HG03159 (cell line): ENCODE data around the gene TSPAN11.
"Not testable (repeated sequence)": the region's sequence is repeated elsewhere in the genome, so short reads cannot be mapped to it uniquely, and the experiment has no call there.

Experiments used
- ATAC-seq: cut with Tn5 transposase; IDR thresholded peaks from one replicate; pipeline ENCODE4 v1.9.1; 2021; ENCODE audit warnings: mild to moderate bottlenecking, moderate library complexity; ENCODE audit not compliant: unreplicated experiment

Gene TSPAN11

DNA sequence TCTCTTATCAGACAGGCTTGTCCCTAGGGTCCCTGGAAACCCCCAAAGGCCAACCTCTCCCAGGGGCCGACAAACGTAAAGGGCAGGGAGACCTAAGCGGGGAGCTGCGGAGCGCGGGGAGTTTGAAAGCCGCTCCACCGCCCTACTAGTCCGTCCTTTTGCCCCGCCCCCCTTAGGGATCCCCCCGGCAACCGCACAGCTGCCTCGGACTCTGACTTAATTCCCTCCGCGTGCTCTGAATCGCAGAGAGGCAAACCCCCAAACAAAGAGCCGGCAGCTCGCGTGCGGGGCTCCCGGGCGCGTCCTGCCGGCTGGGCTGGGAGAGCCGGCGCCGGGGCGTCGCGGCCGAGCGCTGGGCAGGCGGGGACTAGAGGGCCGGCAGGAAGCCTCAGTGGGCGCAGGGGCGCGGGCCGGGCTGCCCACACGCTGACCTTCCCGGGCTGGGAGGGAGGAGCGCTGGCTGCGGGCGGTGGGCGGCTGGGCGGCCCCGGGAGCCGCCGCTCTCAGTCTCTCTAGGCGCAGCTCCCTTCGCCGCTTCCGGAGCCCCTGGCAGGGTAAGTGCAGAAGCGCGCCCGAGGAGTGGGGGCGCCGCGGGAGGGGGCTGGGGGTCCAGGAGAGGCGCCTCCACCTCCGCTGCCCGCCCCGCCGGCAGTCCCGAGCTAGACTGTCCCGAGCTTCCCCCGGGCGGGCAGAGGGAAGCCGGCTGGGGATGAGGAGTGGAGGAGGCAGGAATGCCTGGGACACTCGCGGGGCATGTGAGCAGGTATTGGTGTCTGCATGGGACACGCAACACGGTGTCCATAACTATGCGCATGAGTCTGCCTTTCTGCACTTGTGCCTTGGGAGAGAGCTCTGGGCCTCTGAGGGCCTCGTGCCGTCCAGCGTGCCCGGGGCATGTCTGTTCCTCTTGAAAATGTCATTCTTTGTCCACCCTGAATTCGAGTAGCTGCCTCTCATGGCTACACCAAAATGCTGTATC is at the start of gene TSPAN11:
Gene TSPAN11, plus strand, starts transcription at position 506 of the 979 bp plus-strand sequence. CDS start 27,244 bp downstream, outside the sequence.
- ATAC-seq, result no peak

DNA sequence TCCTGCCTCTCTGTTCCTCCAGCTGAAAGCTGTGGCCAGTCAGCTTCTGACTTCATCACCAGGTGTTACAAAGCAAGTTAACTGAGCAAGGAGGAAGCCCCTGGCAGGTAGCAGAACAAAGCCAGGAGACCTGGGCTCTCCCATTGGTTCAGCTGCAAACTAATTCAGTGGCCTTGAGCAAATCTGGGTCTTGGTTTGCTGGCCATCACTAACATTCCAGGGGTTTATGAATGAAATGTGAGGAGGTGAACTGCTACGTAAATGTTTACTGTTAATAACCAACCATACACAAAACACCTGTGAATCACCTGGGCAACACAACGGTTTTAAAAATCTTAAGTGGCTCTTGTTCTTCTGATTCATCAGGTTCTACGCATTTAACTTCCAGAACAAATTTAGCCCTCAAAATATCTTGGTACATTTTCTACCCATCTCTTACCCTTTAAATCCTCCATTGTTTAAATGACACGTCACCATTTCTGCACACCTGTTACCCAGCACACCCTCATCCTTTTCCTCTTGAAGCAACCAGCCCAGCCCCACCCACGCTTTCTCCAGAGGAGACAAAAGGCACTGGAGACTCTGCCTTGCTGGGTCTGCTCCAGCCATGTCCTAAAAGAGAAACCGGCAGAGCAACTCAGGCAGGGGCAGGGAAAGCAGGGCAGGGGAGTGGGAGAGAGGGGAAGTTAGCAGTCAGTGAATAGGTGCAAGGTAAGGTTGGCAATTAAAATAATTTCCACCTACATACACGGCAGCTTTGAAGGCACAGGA is 49.3 kb upstream of the TSPAN11 start:
- ATAC-seq, result no peak

DNA sequence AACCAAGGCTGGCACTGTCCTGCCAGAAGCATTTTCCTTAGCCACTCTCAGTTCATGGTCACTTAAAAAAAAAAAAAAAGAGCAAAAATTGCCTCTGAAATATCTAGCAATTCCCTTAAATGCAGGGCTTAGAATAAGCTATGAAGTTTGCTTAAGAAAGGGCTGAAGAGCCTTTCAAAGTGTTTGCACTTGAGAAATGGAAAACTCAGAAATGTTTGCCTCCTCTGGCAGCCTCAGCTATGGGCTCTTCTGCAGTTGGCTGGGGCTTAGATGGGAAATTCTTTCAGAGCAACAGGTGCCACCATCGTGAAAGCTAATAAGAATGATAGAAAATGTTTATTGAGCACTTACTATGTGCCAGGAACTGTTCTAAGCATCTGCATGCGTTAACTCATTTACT is 48.5 kb upstream of the TSPAN11 start:
- ATAC-seq, result no peak

DNA sequence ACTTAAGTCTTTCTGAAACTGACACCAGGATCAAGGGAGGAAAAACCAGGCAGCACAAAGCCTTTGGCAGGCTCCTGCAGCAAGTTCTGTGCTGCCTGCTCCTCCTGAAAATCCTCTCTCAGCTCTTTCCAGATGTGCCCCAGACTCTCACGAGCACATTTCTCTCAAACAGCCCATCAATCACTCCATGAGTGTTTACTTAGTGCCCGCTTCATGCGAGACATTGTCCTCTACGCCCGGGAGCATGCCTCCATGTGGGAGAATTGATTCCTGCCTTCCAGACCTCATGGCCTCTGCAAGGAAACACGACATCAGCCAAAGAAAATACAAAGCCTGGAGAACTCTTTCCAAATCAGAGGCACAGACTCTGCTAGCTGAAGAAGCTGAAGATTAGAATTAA is 46.5 kb upstream of the TSPAN11 start:
- ATAC-seq, result no peak

DNA sequence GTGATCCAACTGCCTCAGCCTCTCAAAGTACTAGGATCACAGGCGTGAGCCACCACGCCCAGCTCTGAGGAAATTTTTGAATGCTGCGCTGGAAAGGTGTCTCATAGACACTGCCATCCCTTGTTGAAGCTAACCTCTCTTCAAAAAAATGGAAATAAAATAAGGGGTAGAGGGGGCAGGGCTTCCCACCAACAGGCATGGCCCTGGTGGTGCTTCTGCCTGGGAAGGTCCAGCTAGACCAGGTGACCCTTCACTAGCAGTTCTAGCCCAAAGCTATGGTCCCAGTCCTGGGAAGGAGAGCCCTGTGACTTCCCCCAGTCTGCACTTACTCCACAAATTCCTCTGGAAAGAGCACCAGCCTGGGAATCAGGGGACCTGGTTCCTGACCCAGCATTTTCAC is 45.7 kb upstream of the TSPAN11 start:
- ATAC-seq, result no peak

- ATAC-seq, result no peak
Measured at GRCh38 chr12:30882706-30883105, 43.8 kb upstream of the TSPAN11 start.

DNA sequence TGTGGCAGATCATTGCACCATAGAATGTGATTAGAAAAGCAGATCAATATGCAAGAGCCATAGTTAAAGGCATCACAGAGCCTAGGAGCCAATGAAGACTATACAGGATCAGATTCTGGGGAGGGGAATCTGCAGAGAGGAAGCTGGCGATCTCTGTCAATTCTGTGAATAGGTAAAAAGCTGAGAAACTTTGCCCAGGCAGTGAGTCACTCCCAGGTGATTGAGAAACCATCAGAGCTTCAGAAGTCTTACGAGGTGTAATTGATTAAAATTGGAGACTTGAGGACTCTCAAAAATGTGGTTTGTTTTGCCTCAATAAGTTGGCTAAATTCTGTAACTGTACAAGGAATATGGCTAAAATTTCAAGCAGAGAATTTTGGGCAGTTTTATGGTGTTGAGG is 41.7 kb upstream of the TSPAN11 start:
- ATAC-seq, result no peak

DNA sequence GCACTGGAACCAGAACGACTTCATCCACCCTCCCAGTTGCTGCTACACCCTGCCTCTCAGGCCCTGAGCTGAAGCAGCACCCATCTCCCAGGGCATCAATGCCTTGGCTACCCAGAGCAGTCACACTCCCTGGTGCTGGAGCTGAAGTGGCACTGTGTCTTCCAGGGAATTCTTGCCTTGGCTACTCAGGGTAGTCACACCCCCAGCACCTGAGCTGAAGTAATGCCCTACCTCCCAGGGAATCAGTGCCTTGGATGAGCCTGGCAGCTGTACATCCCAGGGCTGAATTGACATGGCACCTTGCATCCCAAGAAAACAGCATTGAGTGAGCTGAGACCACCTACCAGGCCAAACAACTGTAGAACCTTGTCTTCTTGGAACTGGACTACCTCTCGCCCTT is 41.2 kb upstream of the TSPAN11 start:
- ATAC-seq, result no peak

- ATAC-seq, result no peak
Measured at GRCh38 chr12:30887226-30887625, 39.3 kb upstream of the TSPAN11 start.

DNA sequence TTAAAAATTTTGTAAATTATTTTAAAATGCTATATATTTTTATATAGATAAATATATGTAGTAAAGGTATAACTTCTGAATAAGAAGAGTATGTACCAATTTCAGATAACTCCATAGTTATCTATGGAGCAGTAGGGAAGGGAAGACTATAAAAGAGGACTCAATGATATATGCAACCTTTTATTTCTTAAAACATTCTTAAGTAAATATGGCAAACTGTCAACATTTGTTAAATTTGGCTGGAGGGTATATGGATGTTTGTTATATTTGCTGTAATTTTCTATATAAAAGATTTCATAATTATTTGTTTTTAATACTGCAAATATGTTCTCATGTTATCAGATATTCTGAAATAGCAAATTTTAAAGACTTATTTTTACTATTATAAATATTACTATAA is 38.3 kb upstream of the TSPAN11 start:
- ATAC-seq, result no peak

DNA sequence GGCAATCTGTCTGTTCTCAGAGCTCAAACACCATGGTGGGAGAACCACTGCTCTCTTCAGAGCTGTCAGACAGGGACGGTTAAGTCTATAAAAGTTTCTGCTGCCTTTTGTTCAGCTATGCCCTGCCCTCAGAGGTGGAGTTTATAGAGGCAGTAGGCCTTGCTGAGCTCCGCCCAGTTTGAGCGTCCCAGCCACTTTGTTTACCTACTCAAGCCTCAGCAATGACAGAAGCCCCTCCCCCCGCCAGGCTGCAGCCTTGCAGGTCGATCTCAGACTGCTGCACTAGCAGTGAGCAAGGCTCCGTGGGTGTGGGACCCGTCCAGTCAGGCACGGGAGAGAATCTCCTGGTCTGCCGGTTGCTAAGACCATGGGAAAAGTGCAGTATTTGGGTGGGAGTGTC is 32.0 kb upstream of the TSPAN11 start:
- ATAC-seq, result not testable (repeated sequence)

DNA sequence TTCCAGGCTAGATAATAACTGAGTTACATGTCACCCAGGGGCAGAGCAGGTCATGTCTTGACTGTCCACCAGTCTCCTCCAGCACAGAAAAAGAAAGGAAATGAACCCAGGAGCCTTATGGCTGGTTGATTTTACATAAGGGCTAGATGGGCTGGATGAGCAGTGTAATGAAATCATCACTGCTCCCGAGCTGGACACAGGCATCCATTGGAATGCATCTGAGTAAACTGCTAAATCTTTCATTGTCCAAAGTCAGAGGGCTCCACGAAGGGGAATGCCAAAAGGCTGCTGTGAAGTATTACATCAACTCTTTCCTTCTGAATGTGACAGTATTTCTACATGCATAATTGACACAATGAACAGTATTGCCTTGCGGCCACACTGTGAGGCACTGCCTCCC is 30.1 kb upstream of the TSPAN11 start:
- no peak for ATAC-seq

- ATAC-seq, result no peak
Measured at GRCh38 chr12:30898846-30899245, 27.7 kb upstream of the TSPAN11 start.

- ATAC-seq, result no peak
Measured at GRCh38 chr12:30900351-30900750, 26.2 kb upstream of the TSPAN11 start.

DNA sequence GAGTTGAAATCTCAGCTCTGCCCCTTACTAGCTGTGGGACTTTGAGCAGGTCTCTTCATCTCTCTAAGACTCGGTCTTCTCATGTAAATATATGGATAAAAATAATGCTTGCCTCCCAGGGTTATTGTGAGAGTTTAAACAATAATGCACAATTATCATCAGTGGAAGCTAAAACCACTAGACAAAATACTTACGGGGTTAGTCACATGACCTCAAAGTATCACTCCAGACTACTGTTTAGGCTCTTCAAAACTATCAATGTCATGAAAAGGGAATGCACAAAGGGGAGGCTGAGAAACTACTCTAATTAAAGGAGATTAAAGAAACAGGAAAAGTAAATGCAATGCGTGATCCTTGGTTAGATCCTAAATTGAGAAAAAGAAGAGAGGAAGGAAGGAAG is 24.5 kb upstream of the TSPAN11 start:
- ATAC-seq, result no peak

- ATAC-seq, result no peak
Measured at GRCh38 chr12:30902596-30902995, 24.0 kb upstream of the TSPAN11 start.

- ATAC-seq, result no peak
Measured at GRCh38 chr12:30905463-30906009, 21.0 kb upstream of the TSPAN11 start.

- ATAC-seq, result no peak
Measured at GRCh38 chr12:30908076-30908721, 18.3 kb upstream of the TSPAN11 start.

- ATAC-seq, result no peak
Measured at GRCh38 chr12:30908722-30909348, 17.7 kb upstream of the TSPAN11 start.

GRCh38 chr12:30909349-30910037 is 17.1 kb upstream of the TSPAN11 start:
- ATAC-seq, result no peak
